ENCODE results near the gene EGFR.

- TF ChIP-seq, protein P1, sequence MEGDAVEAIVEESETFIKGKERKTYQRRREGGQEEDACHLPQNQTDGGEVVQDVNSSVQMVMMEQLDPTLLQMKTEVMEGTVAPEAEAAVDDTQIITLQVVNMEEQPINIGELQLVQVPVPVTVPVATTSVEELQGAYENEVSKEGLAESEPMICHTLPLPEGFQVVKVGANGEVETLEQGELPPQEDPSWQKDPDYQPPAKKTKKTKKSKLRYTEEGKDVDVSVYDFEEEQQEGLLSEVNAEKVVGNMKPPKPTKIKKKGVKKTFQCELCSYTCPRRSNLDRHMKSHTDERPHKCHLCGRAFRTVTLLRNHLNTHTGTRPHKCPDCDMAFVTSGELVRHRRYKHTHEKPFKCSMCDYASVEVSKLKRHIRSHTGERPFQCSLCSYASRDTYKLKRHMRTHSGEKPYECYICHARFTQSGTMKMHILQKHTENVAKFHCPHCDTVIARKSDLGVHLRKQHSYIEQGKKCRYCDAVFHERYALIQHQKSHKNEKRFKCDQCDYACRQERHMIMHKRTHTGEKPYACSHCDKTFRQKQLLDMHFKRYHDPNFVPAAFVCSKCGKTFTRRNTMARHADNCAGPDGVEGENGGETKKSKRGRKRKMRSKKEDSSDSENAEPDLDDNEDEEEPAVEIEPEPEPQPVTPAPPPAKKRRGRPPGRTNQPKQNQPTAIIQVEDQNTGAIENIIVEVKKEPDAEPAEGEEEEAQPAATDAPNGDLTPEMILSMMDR (conservative IDR thresholded peaks at IDR 0.05 in 1 of 2, IDR thresholded peaks at IDR 0.05 in 1 of 2; ENCODE audit: low read depth in 1 of 2, low read length in 2 of 2), result no peak
- TF ChIP-seq EZH2 (IDR thresholded peaks at IDR 0.05; ENCODE audit: low read length, missing control alignments), result no peak
Observed at GRCh38 chr7:55130395-55131141, 111.8 kb downstream of the EGFR start.

Measured in fibroblast of lung (primary cell).